WTC11 (cell line): ENCODE measurements around the gene CA10. TPM values are rescaled to one million over a fixed set of nuclear protein-coding genes. Genes with fewer than 3 reads are reported as not detected.
A peak's percentile ranks its signal among the peaks of the same experiment; 100 is the strongest.

Source experiments
- ATAC-seq: fragments of 200-7000 bp; cut with Tn5 transposase; 2 replicates; pipeline ENCODE4 v1.10.0; 2021; ENCODE audit warnings: mild to moderate bottlenecking, moderate library complexity
- Bru-seq: library from RNA; stranded (reverse); fragments of 400-500 nt; gene quantifications from one replicate; lab custom pipeline; 2021; lab: Mats Ljungman, UMichigan
- CTCF ChIA-PET: fragments of 300-600 bp; sonication (Branson Sonifier 250); formaldehyde crosslinking; loops from one replicate; lab custom pipeline; 2021; ENCODE audit warnings: antibody characterized with exemption; lab: Charles Lee
- POLR2A ChIA-PET: fragments of 350-600 bp; sonication (Branson Sonifier 250); formaldehyde crosslinking; loops from one replicate; lab custom pipeline; 2021; ENCODE audit warnings: antibody characterized with exemption; lab: Charles Lee
- DNase-seq: peaks from one replicate; pipeline ENCODE4 v3.0.0; 2021; ENCODE audit warnings: low spot score
- H3K27ac Mint-ChIP-seq: 2 replicates; pipeline ENCODE4 v1.8.0; 2021; ENCODE audit warnings: mixed read lengths
- H3K27me3 Mint-ChIP-seq: 2 replicates; pipeline ENCODE4 v1.8.0; 2021; ENCODE audit warnings: low read depth, mild to moderate bottlenecking, moderate library complexity, mixed read lengths
- H3K36me3 Mint-ChIP-seq: 2 replicates; pipeline ENCODE4 v1.8.0; 2021; ENCODE audit warnings: mixed read lengths
- H3K4me1 Mint-ChIP-seq: 2 replicates; pipeline ENCODE4 v1.8.0; 2022; ENCODE audit warnings: mixed read lengths
- H3K4me3 Mint-ChIP-seq: 2 replicates; pipeline ENCODE4 v1.8.0; 2021; ENCODE audit warnings: mild to moderate bottlenecking, moderate library complexity, mixed read lengths
- H3K9me3 Mint-ChIP-seq: 2 replicates; pipeline ENCODE4 v1.8.0; 2021; ENCODE audit warnings: mixed read lengths
- AR ChIP-seq: fragments of 250-450 bp; sonication (Bioruptor Pico); IDR thresholded peaks from 2 replicates; pipeline ENCODE4 v1.9.0; 2021; ENCODE audit warnings: mild to moderate bottlenecking
- ARID4B ChIP-seq: sonication (generic); formaldehyde crosslinking; IDR thresholded peaks from 2 replicates; pipeline ENCODE4 v1.8.0; 2023; ENCODE audit warnings: missing genetic modification reagents, mild to moderate bottlenecking, borderline replicate concordance
- CREB1 ChIP-seq: sonication (generic); formaldehyde crosslinking; IDR thresholded peaks from 2 replicates; pipeline ENCODE4 v1.8.0; 2023; ENCODE audit warnings: mild to moderate bottlenecking, missing genetic modification reagents
- ETV6 ChIP-seq: sonication (generic); formaldehyde crosslinking; IDR thresholded peaks from 2 replicates; pipeline ENCODE4 v1.8.1; 2022; ENCODE audit warnings: mild to moderate bottlenecking, missing genetic modification reagents
- IRF2 ChIP-seq: sonication (generic); formaldehyde crosslinking; IDR thresholded peaks from 2 replicates; pipeline ENCODE4 v1.8.0; 2022; ENCODE audit warnings: low read depth, missing genetic modification reagents, borderline replicate concordance
- MYBL2 ChIP-seq: sonication (generic); formaldehyde crosslinking; IDR thresholded peaks from 2 replicates; pipeline ENCODE4 v1.8.1; 2023; ENCODE audit warnings: mild to moderate bottlenecking, moderate library complexity, missing genetic modification reagents
- NR3C1 ChIP-seq: sonication (generic); formaldehyde crosslinking; conservative IDR thresholded peaks from 2 replicates; pipeline ENCODE4 v1.8.1; 2023; ENCODE audit warnings: low read depth, mild to moderate bottlenecking, missing genetic modification reagents
- PRRX2 ChIP-seq: fragments of 250-450 bp; sonication (Bioruptor Pico); IDR thresholded peaks from 2 replicates; pipeline ENCODE4 v1.8.0; 2021; ENCODE audit warnings: mild to moderate bottlenecking
- RORB ChIP-seq: fragments of 250-450 bp; sonication (Bioruptor Pico); IDR thresholded peaks from 2 replicates; pipeline ENCODE4 v1.9.0; 2021; ENCODE audit warnings: mild to moderate bottlenecking
- USF2 ChIP-seq: sonication (generic); formaldehyde crosslinking; IDR thresholded peaks from 2 replicates; pipeline ENCODE4 v1.8.1; 2023; ENCODE audit warnings: mild to moderate bottlenecking, missing genetic modification reagents, moderate library complexity
- ZNF138 ChIP-seq: sonication (generic); formaldehyde crosslinking; conservative IDR thresholded peaks from 2 replicates; pipeline ENCODE4 v1.8.1; 2022; ENCODE audit warnings: mild to moderate bottlenecking, moderate library complexity, missing genetic modification reagents
- ZNF423 ChIP-seq: fragments of 250-450 bp; sonication (Bioruptor Pico); IDR thresholded peaks from 2 replicates; pipeline ENCODE4 v2.1.2; 2022; ENCODE audit warnings: mild to moderate bottlenecking, moderate library complexity
- long read RNA-seq, 3 experiments: library from RNA in 1 of 3; library from capped mRNA in 1 of 3; library from polyadenylated mRNA in 1 of 3; unstranded in 2 of 3; stranded (forward) in 1 of 3; transcript quantifications; one replicate each; pipeline ENCODE4 v2.0.0, GENCODE V29; 2021
- total RNA-seq: library from RNA; stranded (reverse); gene quantifications from 3 replicates; pipeline ENCODE4 v1.2.3, GENCODE V29; 2021
- TF ChIP-seq, protein P1 (sequence below): sonication (generic); formaldehyde crosslinking; IDR thresholded peaks from 2 replicates; pipeline ENCODE4 v1.8.0; 2022; ENCODE audit warnings: missing genetic modification reagents

The CA10 gene
- total RNA-seq (0.32 to 0.90 TPM (median 0.87 TPM) in 3 replicates), Bru-seq, nascent RNA (percentile 18 among the genes with signal in this experiment)
- long read RNA-seq, experiment 1, partial matches to known transcripts, result 0 of 1 reads
- long read RNA-seq, experiment 1, other reads (novel, unspliced or antisense), result 0 of 1 reads
- long read RNA-seq, experiment 2, result 0 reads
- long read RNA-seq, experiment 3, result 0 reads

- no peak for TF ChIP-seq CREB1 (CRISPR knock-in tag)
- TF ChIP-seq PRRX2 (CRISPR knock-in tag), result no peak
- TF ChIP-seq AR (CRISPR knock-in tag), result no peak
- TF ChIP-seq USF2 (CRISPR knock-in tag), result no peak
- ATAC-seq, result peak; percentile 76
- POLR2A ChIA-PET, result no interaction called here
- H3K4me3 Mint-ChIP-seq, result peak within 1 kb of the TSS; percentile 72
- peaks cover 47% of the 10 kb centered on the region for H3K9me3 Mint-ChIP-seq
- DNase-seq, result peak; percentile 51
- peaks cover 21% of the 10 kb centered on the region for H3K36me3 Mint-ChIP-seq
- CTCF ChIA-PET, result no interaction called here
- peaks cover 60% of the 10 kb centered on the region for H3K27me3 Mint-ChIP-seq
- H3K4me1 Mint-ChIP-seq, result peaks cover 9% of the 10 kb centered on the region; the same call in 1 of the 2 replicates
- H3K27ac Mint-ChIP-seq, result no peak within 1 kb of the TSS
Observed at GRCh38 chr17:52158450-52159042, at the start of gene CA10. TSS of gene CA10 (minus strand) at chr17:52158714.

- no peak overlapping the region for H3K27ac Mint-ChIP-seq
Observed at GRCh38 chr17:52207796-52208195, 49.3 kb upstream of the CA10 start.

More at GRCh38 chr17:52207796-52208195, 49.3 kb upstream of the CA10 start:
- CTCF ChIA-PET, result interaction anchor here (0.5 kb wide), 1 partner anchor 326 kb away, joined by 3 read pairs; no protein-coding TSS in a partner anchor
- Mint-ChIP-seq H3K4me3 (no peak overlapping the region), H3K36me3 (peaks cover 42% of the 10 kb centered on the region), H3K9me3 (peaks cover 79% of the 10 kb centered on the region), H3K4me1 (no peaks in the 10 kb centered on the region), H3K27me3 (peaks cover 2% of the 10 kb centered on the region)
- no peak for DNase-seq
- TF ChIP-seq IRF2 (CRISPR knock-in tag), result no peak
- no peak for TF ChIP-seq ARID4B
- no peak for TF ChIP-seq RORB (CRISPR knock-in tag)
- TF ChIP-seq NR3C1, result no peak
- no peak for TF ChIP-seq ZNF423 (CRISPR knock-in tag)
- TF ChIP-seq, protein P1, sequence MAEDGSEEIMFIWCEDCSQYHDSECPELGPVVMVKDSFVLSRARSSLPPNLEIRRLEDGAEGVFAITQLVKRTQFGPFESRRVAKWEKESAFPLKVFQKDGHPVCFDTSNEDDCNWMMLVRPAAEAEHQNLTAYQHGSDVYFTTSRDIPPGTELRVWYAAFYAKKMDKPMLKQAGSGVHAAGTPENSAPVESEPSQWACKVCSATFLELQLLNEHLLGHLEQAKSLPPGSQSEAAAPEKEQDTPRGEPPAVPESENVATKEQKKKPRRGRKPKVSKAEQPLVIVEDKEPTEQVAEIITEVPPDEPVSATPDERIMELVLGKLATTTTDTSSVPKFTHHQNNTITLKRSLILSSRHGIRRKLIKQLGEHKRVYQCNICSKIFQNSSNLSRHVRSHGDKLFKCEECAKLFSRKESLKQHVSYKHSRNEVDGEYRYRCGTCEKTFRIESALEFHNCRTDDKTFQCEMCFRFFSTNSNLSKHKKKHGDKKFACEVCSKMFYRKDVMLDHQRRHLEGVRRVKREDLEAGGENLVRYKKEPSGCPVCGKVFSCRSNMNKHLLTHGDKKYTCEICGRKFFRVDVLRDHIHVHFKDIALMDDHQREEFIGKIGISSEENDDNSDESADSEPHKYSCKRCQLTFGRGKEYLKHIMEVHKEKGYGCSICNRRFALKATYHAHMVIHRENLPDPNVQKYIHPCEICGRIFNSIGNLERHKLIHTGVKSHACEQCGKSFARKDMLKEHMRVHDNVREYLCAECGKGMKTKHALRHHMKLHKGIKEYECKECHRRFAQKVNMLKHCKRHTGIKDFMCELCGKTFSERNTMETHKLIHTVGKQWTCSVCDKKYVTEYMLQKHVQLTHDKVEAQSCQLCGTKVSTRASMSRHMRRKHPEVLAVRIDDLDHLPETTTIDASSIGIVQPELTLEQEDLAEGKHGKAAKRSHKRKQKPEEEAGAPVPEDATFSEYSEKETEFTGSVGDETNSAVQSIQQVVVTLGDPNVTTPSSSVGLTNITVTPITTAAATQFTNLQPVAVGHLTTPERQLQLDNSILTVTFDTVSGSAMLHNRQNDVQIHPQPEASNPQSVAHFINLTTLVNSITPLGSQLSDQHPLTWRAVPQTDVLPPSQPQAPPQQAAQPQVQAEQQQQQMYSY, result no peak
- TF ChIP-seq ETV6, result no peak
- no peak for TF ChIP-seq ZNF138
- TF ChIP-seq PRRX2 (CRISPR knock-in tag), result no peak
- TF ChIP-seq MYBL2 (CRISPR knock-in tag), result no peak
- POLR2A ChIA-PET, result no interaction called here
- no peak for ATAC-seq
